ENCODE measurements around the gene SERPINB12.

The SERPINB12 gene

DNA sequence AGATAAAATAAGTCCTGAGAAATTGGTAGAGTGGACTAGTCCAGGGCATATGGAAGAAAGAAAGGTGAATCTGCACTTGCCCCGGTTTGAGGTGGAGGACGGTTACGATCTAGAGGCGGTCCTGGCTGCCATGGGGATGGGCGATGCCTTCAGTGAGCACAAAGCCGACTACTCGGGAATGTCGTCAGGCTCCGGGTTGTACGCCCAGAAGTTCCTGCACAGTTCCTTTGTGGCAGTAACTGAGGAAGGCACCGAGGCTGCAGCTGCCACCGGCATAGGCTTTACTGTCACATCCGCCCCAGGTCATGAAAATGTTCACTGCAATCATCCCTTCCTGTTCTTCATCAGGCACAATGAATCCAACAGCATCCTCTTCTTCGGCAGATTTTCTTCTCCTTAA is 54.8 kb downstream of the SERPINB12 start:
- no peaks in the 10 kb centered on the region for H3K9me3 ChIP-seq (ENCODE audit: control insufficient read depth, low read length)
- no peak overlapping the region for H3K4me3 ChIP-seq (ENCODE audit: extremely low read depth, insufficient read depth, low read length, poor library complexity, severe bottlenecking)
- H3K36me3 ChIP-seq (ENCODE audit: control insufficient read depth, insufficient read depth, low read length), result no peaks in the 10 kb centered on the region
- 78 to 80% methylated on average over 14 of the region's 14 CpGs for WGBS, 2 experiments (ENCODE audit: insufficient coverage in 2 of 2)
- H3K27ac ChIP-seq (ENCODE audit: low read depth, low read length, severe bottlenecking), result no peak overlapping the region
- no peaks in the 10 kb centered on the region for H3K4me1 ChIP-seq (ENCODE audit: control insufficient read depth, insufficient read depth, low read length, poor library complexity, severe bottlenecking)

DNA sequence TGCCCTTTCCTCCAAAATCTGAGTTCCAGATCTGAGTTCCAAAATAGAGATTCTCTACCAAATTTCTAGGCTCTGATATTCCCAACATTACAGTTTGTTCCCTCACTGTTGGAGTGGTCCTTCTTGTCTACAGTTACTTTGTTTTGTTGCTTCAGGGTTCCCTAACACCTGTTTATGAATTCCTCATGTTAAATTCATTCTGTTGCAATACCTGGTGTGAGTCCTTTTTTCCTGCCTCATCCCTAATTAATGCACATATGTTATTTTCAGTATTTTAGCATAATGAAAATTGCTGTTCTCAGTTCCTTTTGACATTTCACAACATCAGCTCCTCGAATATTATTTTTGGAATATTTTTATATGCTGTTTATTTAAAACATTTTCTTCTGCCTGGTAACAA is 61.2 kb downstream of the SERPINB12 start:
- WGBS, 2 experiments (ENCODE audit: insufficient coverage in 2 of 2), result no CpG with 5 or more reads among the region's 1 CpG
- no peak overlapping the region for H3K27ac ChIP-seq (ENCODE audit: low read depth, low read length, severe bottlenecking)
- H3K9me3 ChIP-seq (ENCODE audit: control insufficient read depth, low read length), result no peaks in the 10 kb centered on the region
- no peaks in the 10 kb centered on the region for H3K4me1 ChIP-seq (ENCODE audit: control insufficient read depth, insufficient read depth, low read length, poor library complexity, severe bottlenecking)
- H3K4me3 ChIP-seq (ENCODE audit: extremely low read depth, insufficient read depth, low read length, poor library complexity, severe bottlenecking), result no peak overlapping the region
- H3K36me3 ChIP-seq (ENCODE audit: control insufficient read depth, insufficient read depth, low read length), result no peaks in the 10 kb centered on the region

DNA sequence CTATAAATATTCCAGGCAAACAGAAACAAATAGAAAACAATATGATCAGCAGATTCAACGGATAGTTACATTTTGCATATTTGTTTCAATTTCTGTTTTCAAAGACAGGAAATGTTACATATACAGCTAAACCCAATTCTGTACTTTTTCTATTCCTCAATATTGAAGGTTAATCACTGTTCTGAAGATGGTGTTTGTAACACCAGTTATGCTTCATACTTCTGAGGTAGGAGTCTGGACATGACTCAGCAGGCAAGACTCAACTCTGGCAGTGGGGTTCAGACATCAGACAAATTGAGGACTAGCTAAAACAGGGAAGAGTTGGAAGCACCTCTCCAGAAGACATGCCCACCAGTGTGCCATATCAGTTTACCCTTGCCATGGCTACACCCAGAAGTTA is 61.6 kb downstream of the SERPINB12 start:
- WGBS, 2 experiments (ENCODE audit: insufficient coverage in 2 of 2), result 0% methylated on average over 1 of the region's 1 CpG; no CpG with 5 or more reads in 1 of the 2 experiments
- H3K27ac ChIP-seq (ENCODE audit: low read depth, low read length, severe bottlenecking), result no peak overlapping the region
- no peaks in the 10 kb centered on the region for H3K9me3 ChIP-seq (ENCODE audit: control insufficient read depth, low read length)
- no peak overlapping the region for H3K4me3 ChIP-seq (ENCODE audit: extremely low read depth, insufficient read depth, low read length, poor library complexity, severe bottlenecking)
- H3K4me1 ChIP-seq (ENCODE audit: control insufficient read depth, insufficient read depth, low read length, poor library complexity, severe bottlenecking), result no peaks in the 10 kb centered on the region
- H3K36me3 ChIP-seq (ENCODE audit: control insufficient read depth, insufficient read depth, low read length), result no peaks in the 10 kb centered on the region

DNA sequence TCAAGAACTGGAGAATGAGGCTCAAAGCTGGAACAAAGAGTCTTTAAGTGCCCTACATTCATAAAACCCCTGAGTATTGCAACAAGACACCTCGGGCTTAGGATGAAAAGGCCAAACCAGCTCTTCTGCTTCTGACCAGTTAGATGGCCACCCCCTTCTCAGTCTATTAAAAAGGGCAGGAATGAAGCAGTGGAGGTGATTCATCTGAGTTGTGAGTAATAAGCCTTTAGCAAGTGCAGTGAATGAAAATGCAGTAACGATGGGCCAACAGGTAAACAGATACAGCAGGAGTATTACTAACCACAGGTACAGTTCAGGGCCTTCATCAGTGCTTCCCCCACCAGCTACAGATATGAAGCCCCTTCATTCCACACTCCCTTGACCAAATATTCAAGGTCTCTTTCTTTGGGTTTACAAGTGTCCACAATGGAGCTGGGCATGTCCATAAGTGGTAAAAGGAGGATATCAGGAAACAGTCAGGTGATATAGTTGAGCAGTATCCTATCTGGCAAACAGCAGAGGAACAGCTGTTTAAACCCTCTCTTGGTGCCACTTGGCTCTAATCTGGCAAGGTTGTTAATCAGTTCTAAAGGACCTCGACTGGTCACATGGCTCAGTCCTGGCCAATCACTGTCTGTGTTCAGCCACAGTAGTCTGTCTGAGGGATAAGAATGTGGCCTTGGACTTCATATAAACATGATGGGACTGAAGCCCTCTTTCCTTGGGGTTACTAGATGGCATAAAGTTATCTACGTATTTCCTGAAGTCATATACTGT is 62.8 kb downstream of the SERPINB12 start:
- Histone ChIP-seq H3K4me1 (ENCODE audit: control insufficient read depth, insufficient read depth, low read length, poor library complexity, severe bottlenecking) (no peaks in the 10 kb centered on the region), H3K27ac (ENCODE audit: low read depth, low read length, severe bottlenecking) (no peak overlapping the region), H3K9me3 (ENCODE audit: control insufficient read depth, low read length) (no peaks in the 10 kb centered on the region), H3K36me3 (ENCODE audit: control insufficient read depth, insufficient read depth, low read length) (no peaks in the 10 kb centered on the region), H3K4me3 (ENCODE audit: extremely low read depth, insufficient read depth, low read length, poor library complexity, severe bottlenecking) (no peak overlapping the region)
- WGBS, 2 experiments (ENCODE audit: insufficient coverage in 2 of 2), result 77 to 80% methylated on average over 1 to 3 of the region's 4 CpGs

DNA sequence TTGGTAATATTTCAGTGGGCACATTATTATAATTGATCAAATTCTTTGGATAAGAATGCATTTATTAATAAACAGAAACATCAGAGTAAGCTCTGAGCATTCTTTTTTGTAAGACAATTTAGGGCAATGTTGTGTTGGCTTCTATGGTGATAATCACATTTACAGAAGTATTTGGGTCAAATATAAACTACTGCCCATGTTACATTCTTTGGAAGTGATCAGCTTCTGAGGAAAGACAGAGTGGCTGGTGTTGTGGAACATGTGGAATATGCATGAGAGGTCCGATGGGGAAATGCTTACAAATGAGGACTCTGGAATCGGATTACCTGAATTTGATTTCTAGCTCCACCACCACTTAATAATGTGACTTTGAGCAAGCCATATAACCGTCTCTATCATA is 64.4 kb downstream of the SERPINB12 start:
- Histone ChIP-seq H3K27ac (ENCODE audit: low read depth, low read length, severe bottlenecking) (no peak overlapping the region), H3K4me3 (ENCODE audit: extremely low read depth, insufficient read depth, low read length, poor library complexity, severe bottlenecking) (no peak overlapping the region), H3K36me3 (ENCODE audit: control insufficient read depth, insufficient read depth, low read length) (no peaks in the 10 kb centered on the region), H3K9me3 (ENCODE audit: control insufficient read depth, low read length) (no peaks in the 10 kb centered on the region), H3K4me1 (ENCODE audit: control insufficient read depth, insufficient read depth, low read length, poor library complexity, severe bottlenecking) (no peaks in the 10 kb centered on the region)
- WGBS, 2 experiments (ENCODE audit: insufficient coverage in 2 of 2), result no CpG with 5 or more reads among the region's 3 CpGs

DNA sequence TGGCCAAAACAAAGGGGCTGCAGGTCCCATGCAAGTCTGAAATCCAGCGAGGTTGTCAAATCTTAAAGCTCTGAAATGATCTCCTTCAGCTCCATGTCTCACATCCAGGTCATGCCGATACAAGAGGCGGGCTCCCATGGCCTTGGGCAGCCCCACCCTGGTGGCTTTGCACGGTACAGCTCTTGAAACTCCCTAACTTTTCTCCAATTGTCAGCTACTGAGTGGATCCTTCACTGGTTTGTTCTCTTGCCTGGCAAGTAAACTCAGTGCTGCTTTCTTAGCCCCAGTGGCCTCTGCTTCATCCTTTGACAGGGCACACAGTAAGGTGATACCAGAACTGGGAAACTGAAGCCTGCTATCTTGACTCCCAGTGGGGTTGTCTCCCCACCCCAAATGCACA is 71.3 kb downstream of the SERPINB12 start:
- no peaks in the 10 kb centered on the region for H3K36me3 ChIP-seq (ENCODE audit: control insufficient read depth, insufficient read depth, low read length)
- H3K27ac ChIP-seq (ENCODE audit: low read depth, low read length, severe bottlenecking), result no peak overlapping the region
- WGBS, 2 experiments (ENCODE audit: insufficient coverage in 2 of 2), result 90 to 91% methylated on average over 4 of the region's 4 CpGs
- H3K4me3 ChIP-seq (ENCODE audit: extremely low read depth, insufficient read depth, low read length, poor library complexity, severe bottlenecking), result no peak overlapping the region
- H3K4me1 ChIP-seq (ENCODE audit: control insufficient read depth, insufficient read depth, low read length, poor library complexity, severe bottlenecking), result peaks cover 4% of the 10 kb centered on the region
- no peaks in the 10 kb centered on the region for H3K9me3 ChIP-seq (ENCODE audit: control insufficient read depth, low read length)

DNA sequence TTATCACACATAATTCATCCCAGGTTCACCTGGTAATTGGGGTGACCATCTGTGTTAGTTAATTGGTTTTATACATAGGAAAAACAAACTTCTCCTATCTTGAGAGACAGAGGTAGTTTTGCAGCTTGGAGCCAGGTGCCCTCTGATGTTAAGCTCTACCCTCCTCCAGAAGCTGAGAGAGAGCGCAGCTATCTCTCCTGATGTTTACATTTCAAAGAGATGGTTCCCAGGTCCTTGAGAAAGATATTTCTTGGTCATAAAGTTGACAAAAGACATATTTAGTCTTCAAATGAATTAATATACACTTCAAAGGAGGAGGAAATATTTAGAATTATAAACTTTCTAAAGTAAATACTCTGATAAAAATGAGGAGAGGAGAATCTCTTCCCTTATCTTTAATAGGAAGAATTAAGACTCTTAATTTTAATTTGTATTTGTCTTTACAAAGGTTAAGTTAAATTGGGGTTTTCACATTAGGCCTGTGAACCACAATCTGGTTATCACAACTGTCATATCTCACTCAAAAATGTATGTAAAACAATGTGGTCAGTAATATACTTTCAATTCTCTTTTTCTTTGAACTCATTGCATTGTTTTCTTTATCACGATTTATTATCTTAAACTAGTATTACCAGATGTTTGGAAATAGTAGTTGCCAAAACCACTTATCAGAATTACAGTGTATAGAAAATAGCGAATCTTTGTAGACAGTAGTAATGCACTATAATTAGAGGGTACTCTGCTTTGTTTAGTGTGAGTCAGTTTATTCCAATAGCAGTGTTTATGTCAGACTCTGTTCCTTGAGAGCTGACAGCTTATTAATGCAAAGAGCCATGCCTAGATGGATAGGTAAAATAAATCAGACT is 75.1 kb downstream of the SERPINB12 start:
- H3K36me3 ChIP-seq (ENCODE audit: control insufficient read depth, insufficient read depth, low read length), result no peaks in the 10 kb centered on the region
- no peak overlapping the region for H3K4me3 ChIP-seq (ENCODE audit: extremely low read depth, insufficient read depth, low read length, poor library complexity, severe bottlenecking)
- H3K4me1 ChIP-seq (ENCODE audit: control insufficient read depth, insufficient read depth, low read length, poor library complexity, severe bottlenecking), result peaks cover 4% of the 10 kb centered on the region
- H3K27ac ChIP-seq (ENCODE audit: low read depth, low read length, severe bottlenecking), result no peak overlapping the region
- 0 to 83% methylated on average over 1 of the region's 3 CpGs for WGBS, 2 experiments (ENCODE audit: insufficient coverage in 2 of 2)
- no peaks in the 10 kb centered on the region for H3K9me3 ChIP-seq (ENCODE audit: control insufficient read depth, low read length)

DNA sequence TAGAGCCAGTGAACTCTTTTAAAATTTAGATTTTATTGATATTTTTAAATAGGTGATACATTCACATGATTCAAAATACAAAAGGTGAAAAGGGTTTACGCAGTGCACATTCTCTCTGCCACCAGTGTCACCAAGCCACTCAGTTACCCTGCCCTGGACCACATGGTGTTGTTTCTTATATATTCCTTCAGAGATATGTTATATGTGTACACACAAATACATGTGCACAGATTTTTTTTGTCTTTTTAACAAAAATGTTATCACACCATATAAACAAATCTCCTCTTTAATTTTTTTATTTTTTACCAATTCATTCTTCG is 75.7 kb downstream of the SERPINB12 start:
- Histone ChIP-seq H3K36me3 (ENCODE audit: control insufficient read depth, insufficient read depth, low read length) (no peaks in the 10 kb centered on the region), H3K9me3 (ENCODE audit: control insufficient read depth, low read length) (no peaks in the 10 kb centered on the region), H3K27ac (ENCODE audit: low read depth, low read length, severe bottlenecking) (no peak overlapping the region), H3K4me3 (ENCODE audit: extremely low read depth, insufficient read depth, low read length, poor library complexity, severe bottlenecking) (no peak overlapping the region), H3K4me1 (ENCODE audit: control insufficient read depth, insufficient read depth, low read length, poor library complexity, severe bottlenecking) (peaks cover 4% of the 10 kb centered on the region)
- WGBS, 2 experiments (ENCODE audit: insufficient coverage in 2 of 2), result no CpG with 5 or more reads among the region's 2 CpGs
